ENCODE results near the gene TBATA. TPM values are rescaled to one million over a fixed set of nuclear protein-coding genes. Genes with fewer than 3 reads are reported as not detected.

The TBATA gene
- total and polyA plus RNA-seq, 2 of the 8 experiments (the other 6 are each of a cell fraction or from before 2014, with no cell fraction given), result not detected

GRCh38 chr10:70748801-70749573 lies 36.2 kb downstream of the TBATA start:
- peaks cover 0 to 3% (median 0%) of the 10 kb centered on the region in 4 experiments; a peak in 3 of 7 replicates for H3K4me1 ChIP-seq (replicated peaks in 1 of 4; ENCODE audit: control insufficient read depth in 3 of 4, insufficient read depth in 4 of 4, low read length in 3 of 4)
- H4K8ac ChIP-seq (ENCODE audit: extremely low read depth, insufficient read depth, low read length), result no peak overlapping the region
- no peaks in the 10 kb centered on the region; a peak in 1 of 8 replicates for H3K36me3 ChIP-seq (ENCODE audit: control insufficient read depth in 2 of 4, insufficient read depth in 4 of 4, low read length in 3 of 4)
- FAIRE-seq (no peak), DNase-seq (ENCODE audit: low read depth in 1 of 2, low spot score in 2 of 2) (no peak)
- ChIA-PET CTCF (ENCODE audit: partially characterized antibody) (interaction anchor here (0.8 to 3.6 kb wide), 4 partner anchors 10 to 489 kb away, joined by 3 to 22 read pairs (median 4); no protein-coding TSS in a partner anchor), POLR2A (ENCODE audit: partially characterized antibody) (no interaction called here)
- no peak overlapping the region for H2BK20ac ChIP-seq (ENCODE audit: low read length)
- no peak overlapping the region for H3K14ac ChIP-seq (ENCODE audit: insufficient read length)
- no peaks in the 10 kb centered on the region for H3K27me3 ChIP-seq (replicated peaks in 1 of 4; ENCODE audit: control insufficient read depth in 3 of 4, extremely low read depth in 1 of 4, insufficient read depth in 3 of 4, low read length in 3 of 4)
- H3K23me2 ChIP-seq (ENCODE audit: low read depth, low read length), result no peaks in the 10 kb centered on the region
- H3K79me2 ChIP-seq (ENCODE audit: control insufficient read depth in 1 of 2, insufficient read depth in 2 of 2, low read length in 2 of 2), result no peaks in the 10 kb centered on the region
- no peak overlapping the region for H2BK15ac ChIP-seq (ENCODE audit: low read length)
- no peak overlapping the region for H2AFZ ChIP-seq (ENCODE audit: low read length)
- no peak overlapping the region for H3K9ac ChIP-seq (replicated peaks in 1 of 4; ENCODE audit: extremely low read depth in 1 of 4, low read depth in 3 of 4, low read length in 3 of 4)
- H3K23ac ChIP-seq (ENCODE audit: insufficient read length), result no peak overlapping the region
- H2BK12ac ChIP-seq (ENCODE audit: low read depth, low read length), result no peak overlapping the region
- H3K9me3 ChIP-seq (ENCODE audit: insufficient read depth in 2 of 2, low read depth in 1 of 2, low read length in 1 of 2), result no peaks in the 10 kb centered on the region
- no peak overlapping the region for H4K91ac ChIP-seq (replicated peaks; ENCODE audit: insufficient read length, low read length)
- no peak overlapping the region for H2AK5ac ChIP-seq (ENCODE audit: low read depth, low read length)
- no peak overlapping the region for H4K5ac ChIP-seq (ENCODE audit: insufficient read length, low read depth, low read length)
- H3K18ac ChIP-seq (ENCODE audit: extremely low read depth, low read length), result no peak overlapping the region
- peaks cover 0 to 2% of the 10 kb centered on the region in 2 experiments for H4K20me1 ChIP-seq (replicated peaks in 1 of 2; ENCODE audit: control insufficient read depth in 1 of 2, insufficient read depth in 2 of 2, low read length in 2 of 2)
- H2BK5ac ChIP-seq (ENCODE audit: low read depth, low read length), result no peak overlapping the region
- WGBS, 2 experiments (ENCODE audit: extremely low coverage in 1 of 2, insufficient coverage in 1 of 2, insufficient read length in 1 of 2, insufficient replicate concordance in 2 of 2, low coverage in 1 of 2, low lambda C conversion rate in 2 of 2, missing lambda C conversion rate in 1 of 2), result 86% methylated on average over 10 of the region's 10 CpGs; no CpG with 5 or more reads in 1 of the 2 experiments
- no peak overlapping the region for H3K4me3 ChIP-seq (ENCODE audit: extremely low read depth in 1 of 4, insufficient read depth in 2 of 4, low read depth in 3 of 4, low read length in 4 of 4)
- H3K4me2 ChIP-seq (ENCODE audit: insufficient read depth in 1 of 2, low read depth in 2 of 2, low read length in 2 of 2), result no peak overlapping the region
- no peak overlapping the region for H2BK120ac ChIP-seq (replicated peaks; ENCODE audit: low read depth, low read length)
- H3K56ac ChIP-seq (replicated peaks; ENCODE audit: insufficient read length, low read depth, low read length), result no peak overlapping the region
- no peak overlapping the region for H3K4ac ChIP-seq (replicated peaks; ENCODE audit: insufficient read length, low read depth, low read length)
- H3K79me1 ChIP-seq (ENCODE audit: low read depth, low read length), result no peaks in the 10 kb centered on the region
- no peak overlapping the region for H3K27ac ChIP-seq (ENCODE audit: low read depth, low read length)

Data from H1 (cell line).